Right lobe of liver (tissue), 6 donors: ENCODE data around the gene NMRAL1. TPM values are rescaled to one million over a fixed set of nuclear protein-coding genes. Genes with fewer than 3 reads are reported as not detected.

Source experiments
- ATAC-seq, 4 donors: fragments of 200-7000 bp; cut with Tn5 transposase; one replicate each; pipeline ENCODE4 v1.9.1; 2020; ENCODE audit warnings: mild to moderate bottlenecking in 4 of 4, moderate library complexity in 4 of 4
- DNase-seq, 3 donors: peaks; one replicate each; pipeline ENCODE4 v3.0.0-alpha.2; 2020
- H3K27ac ChIP-seq, 3 donors: fragments of 200-600 bp; one replicate each; pipeline ENCODE4 v1.8.0; 2022
- H3K27me3 ChIP-seq, 2 donors: fragments of 200-600 bp; one replicate each; pipeline ENCODE4 v1.8.0; 2022
- H3K36me3 ChIP-seq, 4 donors: fragments of 200-600 bp; sonication (generic) in 1 of 4; one replicate each; pipeline versions ENCODE4 v1.5.1 to v1.8.0; 2017 to 2022; ENCODE audit warnings: control low read depth in 1 of 4
- H3K4me1 ChIP-seq, 4 donors: fragments of 200-600 bp; sonication (generic) in 1 of 4; one replicate each; pipeline versions ENCODE4 v1.5.1 to v1.8.0; 2017 to 2022; ENCODE audit warnings: control low read depth in 1 of 4
- H3K4me3 ChIP-seq, 3 donors: fragments of 200-600 bp; one replicate each; pipeline ENCODE4 v1.8.0; 2022
- H3K9me3 ChIP-seq, 4 donors: fragments of 200-600 bp; sonication (generic) in 1 of 4; one replicate each; pipeline versions ENCODE4 v1.5.1 to v1.8.0; 2017 to 2022; ENCODE audit warnings: control low read depth in 1 of 4
- CTCF ChIP-seq, 4 donors: fragments of 200-600 bp in 3 of 4; fragments of 450-650 bp in 1 of 4; IDR thresholded peaks; one replicate each; pipeline versions ENCODE4 v1.5.1 to v1.8.0; 2016 to 2022; ENCODE audit warnings: antibody characterized with exemption in 4 of 4, mild to moderate bottlenecking in 2 of 4
- POLR2A ChIP-seq: fragments of 450-650 bp; IDR thresholded peaks from one replicate; pipeline ENCODE4 v1.6.1; 2017; ENCODE audit warnings: antibody characterized with exemption, mild to moderate bottlenecking
- WGBS: methylation state at CpG from one replicate; pipeline ENCODE4 v1.1.6; 2018; ENCODE audit warnings: low coverage, low lambda C conversion rate; ENCODE audit not compliant: insufficient coverage; ENCODE audit errors: missing lambda C conversion rate; 5-methylcytosine and 5-hydroxymethylcytosine counted together
- intact Hi-C, 2 donors: fragments of 100-400 bp; cut with DNase I; formaldehyde crosslinking; loops; one replicate each; pipeline versions ENCODE4 v1.11.2 to v1.14.1; 2022
- total RNA-seq, 6 experiments: library from RNA; depleted of rRNA in 2 of 6; stranded (reverse); fragments of >200 nt in 2 of 6; fragmentation: NEBNext Ultra II Directional in 3 of 6; extraction: Animal tissue kit (Norgen Biotek cat#: 25700) in 3 of 6; gene quantifications; one replicate each; pipeline versions ENCODE4 v1.1.0 to v1.2.4, GENCODE V29; 2016 to 2023
- donor health status: DM: no; HTN: yes; CAD: no.
- donor health status: DM: no; HTN: no; CAD: no.
- donor health status: DM: no; HTN: no; CAD: no.
- donor health status: DM: no; HTN: yes; CAD: no.
- donor health status: DM: no; HTN: yes; CAD: no.

The NMRAL1 gene
- total RNA-seq, 6 experiments from 2014 or later, result 19.9 to 44.0 (median 35.5) TPM

GRCh38 chr16:4501071-4501478, 26.6 kb upstream of the NMRAL1 start:
- peak overlapping the region; percentile 58 to 82 (median 66) for H3K27ac ChIP-seq
- peak in 1 of 3 donors; percentile 30 for DNase-seq
- ATAC-seq, result peak; percentile 64 to 81 (median 77)
- 29% methylated on average over 5 of the region's 5 CpGs for WGBS
- H3K4me1 ChIP-seq, result peaks cover 0 to 20% (median 8%) of the 10 kb centered on the region in 4 donors
- TF ChIP-seq CTCF (IDR thresholded peaks at IDR 0.05) (no peak), POLR2A (no peak)
- peaks cover 0 to 10% (median 3%) of the 10 kb centered on the region in 4 donors for H3K36me3 ChIP-seq
- H3K9me3 ChIP-seq, result no peaks in the 10 kb centered on the region
- H3K27me3 ChIP-seq, result no peaks in the 10 kb centered on the region
- no peak overlapping the region for H3K4me3 ChIP-seq
- intact Hi-C loops, result loop anchor here in 1 of 2 donors (10.0 kb wide), 1 partner anchor 54 kb away; the partner anchor contains the start of gene C16orf96

- Histone ChIP-seq H3K4me1 (peaks cover 0 to 20% (median 8%) of the 10 kb centered on the region in 4 donors), H3K27ac (peak overlapping the region; percentile 58 to 82 (median 66)), H3K9me3 (no peaks in the 10 kb centered on the region), H3K36me3 (peaks cover 0 to 7% (median 3%) of the 10 kb centered on the region in 4 donors), H3K4me3 (no peak overlapping the region), H3K27me3 (no peaks in the 10 kb centered on the region)
- DNase-seq (no peak), ATAC-seq (peak; percentile 47 to 88 (median 48))
- no peak for TF ChIP-seq CTCF (IDR thresholded peaks at IDR 0.05)
- TF ChIP-seq POLR2A, result no peak
- intact Hi-C loops, result loop anchor here in 1 of 2 donors (10.0 kb wide), 1 partner anchor 55 kb away; the partner anchor contains the start of gene C16orf96
- WGBS, result 33% methylated on average over 2 of the region's 3 CpGs
Measured at GRCh38 chr16:4500272-4500671, 25.8 kb upstream of the NMRAL1 start.

- Histone ChIP-seq H3K36me3 (peaks cover 0 to 7% (median 3%) of the 10 kb centered on the region in 4 donors), H3K9me3 (no peaks in the 10 kb centered on the region), H3K27ac (no peak overlapping the region), H3K27me3 (no peaks in the 10 kb centered on the region), H3K4me3 (no peak overlapping the region), H3K4me1 (peaks cover 0 to 20% (median 8%) of the 10 kb centered on the region in 4 donors)
- no peak for ATAC-seq
- WGBS, result 92% methylated on average over 4 of the region's 4 CpGs
- no peak for DNase-seq
- no peak for TF ChIP-seq POLR2A
- no peak for TF ChIP-seq CTCF (IDR thresholded peaks at IDR 0.05)
- intact Hi-C loops, result no loop called here
Measured at GRCh38 chr16:4499196-4499555, 24.8 kb upstream of the NMRAL1 start.

GRCh38 chr16:4498546-4499195, 24.2 kb upstream of the NMRAL1 start:
- DNase-seq, result no peak

More at GRCh38 chr16:4498546-4499195, 24.2 kb upstream of the NMRAL1 start:
- no peak for TF ChIP-seq CTCF (IDR thresholded peaks at IDR 0.05)
- Histone ChIP-seq H3K4me1 (peaks cover 0 to 20% (median 8%) of the 10 kb centered on the region in 4 donors), H3K9me3 (no peaks in the 10 kb centered on the region), H3K36me3 (peaks cover 0 to 7% (median 3%) of the 10 kb centered on the region in 4 donors), H3K27me3 (no peaks in the 10 kb centered on the region), H3K4me3 (no peak overlapping the region), H3K27ac (no peak overlapping the region)
- intact Hi-C loops, result no loop called here
- no peak for ATAC-seq
- WGBS, result 75% methylated on average over 6 of the region's 8 CpGs
